Glutamatergic neuron (in vitro differentiated cells): ENCODE measurements around the gene DCTN2. TPM values are rescaled to one million over a fixed set of nuclear protein-coding genes. Genes with fewer than 3 reads are reported as not detected.

Source experiments
- DNase-seq: peaks from one replicate; pipeline ENCODE4 v3.0.0; 2022
- H3K27ac Mint-ChIP-seq: one replicate; pipeline ENCODE4 v1.8.0; 2020; ENCODE audit warnings: mild to moderate bottlenecking, mixed read lengths, inconsistent platforms; ENCODE audit not compliant: unreplicated experiment
- H3K27me3 Mint-ChIP-seq: one replicate; pipeline ENCODE4 v1.8.0; 2020; ENCODE audit warnings: mild to moderate bottlenecking, moderate library complexity, mixed read lengths, inconsistent platforms; ENCODE audit not compliant: unreplicated experiment
- H3K36me3 Mint-ChIP-seq: one replicate; pipeline ENCODE4 v1.8.0; 2020; ENCODE audit warnings: mild to moderate bottlenecking, mixed read lengths, inconsistent platforms; ENCODE audit not compliant: unreplicated experiment
- H3K4me1 Mint-ChIP-seq: one replicate; pipeline ENCODE4 v1.8.0; 2020; ENCODE audit warnings: mild to moderate bottlenecking, low read depth, mixed read lengths, inconsistent platforms; ENCODE audit not compliant: unreplicated experiment
- H3K4me3 Mint-ChIP-seq: one replicate; pipeline ENCODE4 v1.8.0; 2020; ENCODE audit warnings: mild to moderate bottlenecking, mixed read lengths, inconsistent platforms; ENCODE audit not compliant: unreplicated experiment
- H3K9me3 Mint-ChIP-seq: one replicate; pipeline ENCODE4 v1.8.0; 2020; ENCODE audit warnings: mild to moderate bottlenecking, moderate library complexity, mixed read lengths, inconsistent platforms; ENCODE audit not compliant: unreplicated experiment
- CTCF ChIP-seq: fragments of 200-600 bp; sonication (generic); IDR thresholded peaks from one replicate; pipeline ENCODE4 v1.5.0; 2021; ENCODE audit not compliant: partially characterized antibody, unreplicated experiment
- total RNA-seq: library from RNA; stranded (reverse); fragmentation: NEBNext Ultra II Directional; extraction: Animal tissue kit (Norgen Biotek cat#: 25700); gene quantifications from one replicate; pipeline ENCODE4 v1.2.1, GENCODE V29; 2021; ENCODE audit not compliant: unreplicated experiment

Gene DCTN2
- total RNA-seq, 1 donor from 2014 or later: 484 TPM

- peak overlapping the region; percentile 100 for H3K27ac Mint-ChIP-seq
Observed at GRCh38 chr12:57547288-57548012, 458 bp upstream of the DCTN2 start.

GRCh38 chr12:57545809-57546437, 1.1 kb downstream of the DCTN2 start:
- peak overlapping the region; percentile 100 for H3K27ac Mint-ChIP-seq
- no peak for DNase-seq
- H3K4me1 Mint-ChIP-seq: peaks cover 39% of the 10 kb centered on the region
- peaks cover 18% of the 10 kb centered on the region for H3K27me3 Mint-ChIP-seq
- TF ChIP-seq CTCF: no peak
- peaks cover 20% of the 10 kb centered on the region for H3K9me3 Mint-ChIP-seq
- H3K4me3 Mint-ChIP-seq: peak overlapping the region; percentile 100
- H3K36me3 Mint-ChIP-seq: peaks cover 4% of the 10 kb centered on the region

More at GRCh38 chr12:57547288-57548012, 458 bp upstream of the DCTN2 start:
- Mint-ChIP-seq H3K36me3 (peaks cover 4% of the 10 kb centered on the region), H3K4me1 (peaks cover 41% of the 10 kb centered on the region), H3K4me3 (peak overlapping the region; percentile 100), H3K9me3 (peaks cover 24% of the 10 kb centered on the region), H3K27me3 (peaks cover 22% of the 10 kb centered on the region)
- DNase-seq: no peak
- TF ChIP-seq CTCF: no peak

- Mint-ChIP-seq H3K4me3 (peak overlapping the region; percentile 100), H3K36me3 (peaks cover 9% of the 10 kb centered on the region), H3K4me1 (peaks cover 45% of the 10 kb centered on the region), H3K9me3 (peaks cover 16% of the 10 kb centered on the region), H3K27me3 (peaks cover 7% of the 10 kb centered on the region), H3K27ac (peak overlapping the region; percentile 48)
- TF ChIP-seq CTCF: no peak
- DNase-seq: no peak
Observed at GRCh38 chr12:57543581-57543980, 3.4 kb downstream of the DCTN2 start.

GRCh38 chr12:57541717-57542116, 5.3 kb downstream of the DCTN2 start:
- no peak for DNase-seq
- H3K27me3 Mint-ChIP-seq: peaks cover 8% of the 10 kb centered on the region
- no peak for TF ChIP-seq CTCF
- H3K4me3 Mint-ChIP-seq: no peak overlapping the region
- peaks cover 15% of the 10 kb centered on the region for H3K9me3 Mint-ChIP-seq
- peaks cover 41% of the 10 kb centered on the region for H3K4me1 Mint-ChIP-seq
- no peak overlapping the region for H3K27ac Mint-ChIP-seq
- H3K36me3 Mint-ChIP-seq: peaks cover 14% of the 10 kb centered on the region

- Mint-ChIP-seq H3K27ac (peak overlapping the region; percentile 66), H3K27me3 (peaks cover 4% of the 10 kb centered on the region), H3K4me3 (peak overlapping the region; percentile 59), H3K4me1 (peaks cover 40% of the 10 kb centered on the region), H3K9me3 (peaks cover 11% of the 10 kb centered on the region), H3K36me3 (peaks cover 14% of the 10 kb centered on the region)
- DNase-seq: no peak
- TF ChIP-seq CTCF: no peak
Observed at GRCh38 chr12:57541001-57541400, 6.0 kb downstream of the DCTN2 start.
